ENCODE measurements around the gene SELP. TPM values are rescaled to one million over a fixed set of nuclear protein-coding genes. Genes with fewer than 3 reads are reported as not detected.
A peak's percentile ranks its signal among the peaks of the same experiment; 100 is the strongest.

The SELP gene
- total and polyA plus RNA-seq, 2 of the 13 experiments (the other 11 are each of a cell fraction or from before 2014, with no cell fraction given) = 0.11 TPM; not detected in 1

GRCh38 chr1:169595764-169596711 is 33.9 kb downstream of the SELP start (continued):
- TF ChIP-seq CERS6 (CRISPR knock-in tag; IDR thresholded peaks at IDR 0.05) = no peak
- peak; percentile 71; the same call in 1 of the 2 replicates for TF ChIP-seq EHMT2 (IDR thresholded peaks at IDR 0.05; ENCODE audit: borderline replicate concordance, low read depth, low read length)
- no peak for TF ChIP-seq ZFP37 (CRISPR knock-in tag; IDR thresholded peaks at IDR 0.05; ENCODE audit: borderline replicate concordance)
- TF ChIP-seq ZNF790 (CRISPR knock-in tag; IDR thresholded peaks at IDR 0.05; ENCODE audit: borderline replicate concordance) = no peak
- TF ChIP-seq SNAI1 (CRISPR knock-in tag; IDR thresholded peaks at IDR 0.05; ENCODE audit: borderline replicate concordance) = no peak
- TF ChIP-seq ZNF574 (CRISPR knock-in tag; IDR thresholded peaks at IDR 0.05) = peak; percentile 36; the same call in 1 of the 2 replicates
- TF ChIP-seq BATF2 (CRISPR knock-in tag; IDR thresholded peaks at IDR 0.05) = no peak
- TF ChIP-seq ZNF441 (CRISPR knock-in tag; IDR thresholded peaks at IDR 0.05; ENCODE audit: borderline replicate concordance) = no peak
- no peak for TF ChIP-seq IKZF5 (CRISPR knock-in tag; IDR thresholded peaks at IDR 0.05)
- TF ChIP-seq ZNF335 (CRISPR knock-in tag; IDR thresholded peaks at IDR 0.05) = 0 out of 2 replicates have a peak, but pooled peaks have one; percentile 54
- no peak for TF ChIP-seq ZNF12 (CRISPR knock-in tag; IDR thresholded peaks at IDR 0.05)
- no peak for TF ChIP-seq KAT8 (CRISPR knock-in tag; IDR thresholded peaks at IDR 0.05)
- 0 out of 2 replicates have a peak, but pooled peaks have one; percentile 35 for TF ChIP-seq ZNF232 (CRISPR knock-in tag; IDR thresholded peaks at IDR 0.05; ENCODE audit: borderline replicate concordance)
- no peak for TF ChIP-seq KDM1A (CRISPR knock-in tag; IDR thresholded peaks at IDR 0.05)
- no peak for TF ChIP-seq ZNF543 (CRISPR knock-in tag; IDR thresholded peaks at IDR 0.05)
- no peak for TF ChIP-seq DNMT1 (CRISPR knock-in tag; IDR thresholded peaks at IDR 0.05)
- TF ChIP-seq RERE (CRISPR knock-in tag; IDR thresholded peaks at IDR 0.05; ENCODE audit: low read depth) = no peak
- TF ChIP-seq ZNF891 (CRISPR knock-in tag; IDR thresholded peaks at IDR 0.05) = no peak

Data from HepG2 (cell line).